CD4-positive, alpha-beta T cell (primary cell): Measurements from ENCODE around the gene CYP11A1. TPM values are rescaled to one million over a fixed set of nuclear protein-coding genes. Genes with fewer than 3 reads are reported as not detected.
A peak's percentile ranks its signal among the peaks of the same experiment; 100 is the strongest.

Experiments
- ATAC-seq: fragments of 200-7000 bp; cut with Tn5 transposase; one replicate; pipeline ENCODE4 v1.10.0; 2022; ENCODE audit warnings: mild to moderate bottlenecking; ENCODE audit not compliant: poor library complexity
- CTCF ChIA-PET: fragments of 350-600 bp; sonication (Branson Sonifier 250); formaldehyde crosslinking; loops from one replicate; lab custom pipeline; 2021; ENCODE audit warnings: antibody characterized with exemption, inconsistent platforms; lab: Charles Lee
- POLR2A ChIA-PET: fragments of 350-600 bp; sonication (Branson Sonifier 250); formaldehyde crosslinking; loops from one replicate; lab custom pipeline; 2021; ENCODE audit warnings: antibody characterized with exemption, inconsistent platforms; lab: Charles Lee
- DNase-seq, 14 experiments: peaks; one replicate each; pipeline ENCODE4 v3.0.0-alpha.2; 2013 to 2020; ENCODE audit warnings: mixed read lengths in 2 of 14
- H3K27ac ChIP-seq, 2 donors: one replicate each; pipeline versions ENCODE4 v1.5.1 to v1.7.0; 2013; ENCODE audit warnings: low read length in 2 of 2, low read depth in 1 of 2, mild to moderate bottlenecking in 1 of 2
- H3K27me3 ChIP-seq, 2 experiments: 1 replicate in 1 of 2; 2 replicates in 1 of 2; pipeline versions ENCODE4 v1.6.1 to v1.7.0; 2013; ENCODE audit warnings: low read length in 2 of 2, control low read depth in 1 of 2, mild to moderate bottlenecking in 1 of 2, moderate library complexity in 1 of 2; ENCODE audit not compliant: insufficient read depth in 2 of 2, control insufficient read depth in 1 of 2
- H3K36me3 ChIP-seq: one replicate; pipeline ENCODE4 v1.6.1; 2013; ENCODE audit warnings: low read length, control low read depth; ENCODE audit not compliant: insufficient read depth
- H3K4me1 ChIP-seq: one replicate; pipeline ENCODE4 v1.6.1; 2013; ENCODE audit warnings: low read length, control low read depth; ENCODE audit not compliant: insufficient read depth
- H3K4me3 ChIP-seq: one replicate; pipeline ENCODE4 v1.5.1; 2013; ENCODE audit warnings: mild to moderate bottlenecking, low read length, moderate library complexity
- H3K9me3 ChIP-seq, 2 experiments: 1 replicate in 1 of 2; 2 replicates in 1 of 2; pipeline versions ENCODE4 v1.6.1 to v1.7.0; 2013; ENCODE audit warnings: low read length in 2 of 2, mild to moderate bottlenecking in 2 of 2, control low read depth in 1 of 2, moderate library complexity in 1 of 2; ENCODE audit not compliant: control insufficient read depth in 1 of 2, insufficient read depth in 1 of 2
- H3K27ac Mint-ChIP-seq: one replicate; pipeline ENCODE4 v1.8.0; 2020; ENCODE audit warnings: mixed read lengths
- H3K27me3 Mint-ChIP-seq: one replicate; pipeline ENCODE4 v1.8.0; 2021; ENCODE audit warnings: mixed read lengths
- H3K36me3 Mint-ChIP-seq: one replicate; pipeline ENCODE4 v1.8.0; 2021; ENCODE audit warnings: low read depth, mixed read lengths
- H3K4me1 Mint-ChIP-seq: one replicate; pipeline ENCODE4 v1.8.0; 2021; ENCODE audit warnings: low read depth, mixed read lengths
- H3K4me3 Mint-ChIP-seq: one replicate; pipeline ENCODE4 v1.8.0; 2020; ENCODE audit warnings: mild to moderate bottlenecking, mixed read lengths
- H3K9me3 Mint-ChIP-seq: one replicate; pipeline ENCODE4 v1.8.0; 2020; ENCODE audit warnings: mixed read lengths
- intact Hi-C, 2 experiments: fragments of 100-400 bp; cut with DNase I in 1 of 2; cut with micrococcal nuclease in 1 of 2; formaldehyde crosslinking; loops; one replicate each; pipeline versions ENCODE4 v1.15.1 to v1.9.0; 2023 to 2025; cut with DNase I, micrococcal nuclease
- total RNA-seq, 174 experiments: library from RNA in 2 of 174; stranded (reverse) in 2 of 174; gene quantifications; one replicate each; pipeline ENCODE4 v1.2.3 and lab custom pipeline; 2021 to 2026
- TF ChIP-seq, protein P1 (sequence below): fragments of 200-600 bp; IDR thresholded peaks from one replicate; pipeline ENCODE4 v1.8.0; 2022; ENCODE audit warnings: antibody characterized with exemption, mild to moderate bottlenecking

CYP11A1 gene
- total RNA-seq, 2 experiments from 2014 or later = not detected

DNA sequence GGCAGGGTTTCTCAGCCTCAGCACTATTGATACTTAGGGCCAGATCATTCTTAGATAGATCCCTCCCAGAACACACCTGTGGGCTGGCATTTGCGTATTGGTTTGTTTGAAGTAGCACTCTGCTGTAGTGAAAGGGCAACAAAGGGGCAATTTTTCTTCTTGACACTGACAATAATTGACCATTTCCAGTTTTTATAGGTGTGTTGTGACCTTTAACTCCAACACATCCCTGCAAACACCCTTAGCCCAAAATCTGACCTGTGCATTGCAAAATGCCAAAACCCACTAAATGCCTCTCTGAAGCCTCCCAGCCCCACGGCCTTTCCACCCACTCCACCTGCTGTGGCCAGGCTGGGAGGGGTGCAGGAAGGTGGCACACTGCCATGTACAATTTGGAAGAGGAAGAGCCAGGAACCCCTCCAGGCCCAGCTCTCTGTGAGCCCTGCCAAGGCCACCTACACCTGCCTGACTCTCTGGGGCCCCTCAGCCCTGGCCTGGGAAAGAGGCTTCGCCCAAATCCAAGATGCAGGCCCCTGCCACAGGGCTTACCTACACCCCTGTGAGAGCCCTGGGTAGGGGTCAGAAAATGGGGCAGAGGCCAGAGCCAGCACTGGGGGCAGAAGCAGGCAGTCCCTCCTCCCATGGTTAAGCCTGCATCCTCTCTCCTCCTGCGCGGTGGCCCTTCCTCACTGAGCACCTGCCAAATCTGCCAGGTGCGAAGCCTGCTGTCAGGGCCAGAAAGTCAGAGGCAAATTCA lies 9.6 kb upstream of the CYP11A1 start:
- CTCF ChIA-PET = no interaction called here
- no peak for ATAC-seq
- TF ChIP-seq, protein P1, sequence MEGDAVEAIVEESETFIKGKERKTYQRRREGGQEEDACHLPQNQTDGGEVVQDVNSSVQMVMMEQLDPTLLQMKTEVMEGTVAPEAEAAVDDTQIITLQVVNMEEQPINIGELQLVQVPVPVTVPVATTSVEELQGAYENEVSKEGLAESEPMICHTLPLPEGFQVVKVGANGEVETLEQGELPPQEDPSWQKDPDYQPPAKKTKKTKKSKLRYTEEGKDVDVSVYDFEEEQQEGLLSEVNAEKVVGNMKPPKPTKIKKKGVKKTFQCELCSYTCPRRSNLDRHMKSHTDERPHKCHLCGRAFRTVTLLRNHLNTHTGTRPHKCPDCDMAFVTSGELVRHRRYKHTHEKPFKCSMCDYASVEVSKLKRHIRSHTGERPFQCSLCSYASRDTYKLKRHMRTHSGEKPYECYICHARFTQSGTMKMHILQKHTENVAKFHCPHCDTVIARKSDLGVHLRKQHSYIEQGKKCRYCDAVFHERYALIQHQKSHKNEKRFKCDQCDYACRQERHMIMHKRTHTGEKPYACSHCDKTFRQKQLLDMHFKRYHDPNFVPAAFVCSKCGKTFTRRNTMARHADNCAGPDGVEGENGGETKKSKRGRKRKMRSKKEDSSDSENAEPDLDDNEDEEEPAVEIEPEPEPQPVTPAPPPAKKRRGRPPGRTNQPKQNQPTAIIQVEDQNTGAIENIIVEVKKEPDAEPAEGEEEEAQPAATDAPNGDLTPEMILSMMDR = no peak
- Histone ChIP-seq H3K27ac (no peak overlapping the region), H3K9me3 (no peaks in the 10 kb centered on the region), H3K36me3 (no peaks in the 10 kb centered on the region), H3K27me3 (no peaks in the 10 kb centered on the region), H3K4me3 (no peak overlapping the region), H3K4me1 (peaks cover 28% of the 10 kb centered on the region)
- H3K4me3 Mint-ChIP-seq = no peak overlapping the region
- POLR2A ChIA-PET = no interaction called here
- peaks cover 12% of the 10 kb centered on the region for H3K4me1 Mint-ChIP-seq
- no peaks in the 10 kb centered on the region for H3K27me3 Mint-ChIP-seq
- peak in 1 of 14 experiments; percentile 22 for DNase-seq
- H3K27ac Mint-ChIP-seq = no peak overlapping the region
- intact Hi-C loops = loop anchor here in 1 of 2 experiments (10.0 kb wide), 1 partner anchor 578 kb away; the partner anchor contains the start of gene RPP25
- H3K36me3 Mint-ChIP-seq = no peaks in the 10 kb centered on the region
- H3K9me3 Mint-ChIP-seq = no peaks in the 10 kb centered on the region

DNA sequence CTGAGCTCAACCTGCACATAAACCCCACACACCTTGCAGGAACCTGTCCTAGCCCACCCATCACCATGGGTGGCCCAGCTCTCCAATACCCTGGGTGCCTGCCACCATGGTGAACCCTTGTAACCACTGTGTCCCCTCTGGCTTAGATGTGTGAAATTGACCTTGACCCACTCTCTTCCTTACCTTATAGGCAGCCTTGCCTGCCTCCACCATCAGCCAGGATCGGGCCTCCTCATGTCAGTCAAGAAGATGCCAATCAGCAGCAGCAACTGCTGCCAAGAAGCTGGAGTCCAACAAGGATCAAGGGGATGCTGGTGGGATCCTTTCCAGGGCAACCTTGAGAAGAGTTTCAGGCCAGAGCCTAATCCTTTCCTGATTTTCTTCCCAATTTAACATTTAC lies 8.8 kb upstream of the CYP11A1 start:
- Histone ChIP-seq H3K4me1 (peaks cover 28% of the 10 kb centered on the region), H3K27ac (no peak overlapping the region), H3K36me3 (no peaks in the 10 kb centered on the region), H3K9me3 (no peaks in the 10 kb centered on the region), H3K4me3 (no peak overlapping the region), H3K27me3 (peaks cover 0 to 2% of the 10 kb centered on the region in 2 experiments)
- Mint-ChIP-seq H3K36me3 (no peaks in the 10 kb centered on the region), H3K4me3 (no peak overlapping the region), H3K27ac (no peak overlapping the region), H3K4me1 (peaks cover 12% of the 10 kb centered on the region), H3K27me3 (peaks cover under 1% of the 10 kb centered on the region), H3K9me3 (no peaks in the 10 kb centered on the region)
- intact Hi-C loops = loop anchor here in 1 of 2 experiments (10.0 kb wide), 1 partner anchor 579 kb away; the partner anchor contains the start of gene RPP25
- POLR2A ChIA-PET = no interaction called here
- TF ChIP-seq, protein P1 = no peak
- CTCF ChIA-PET = interaction anchor here (0.7 to 1.5 kb wide), 2 partner anchors 20 to 245 kb away, joined by 3 read pairs; no protein-coding TSS in a partner anchor
- DNase-seq (peak in 1 of 14 experiments; percentile 19), ATAC-seq (no peak)

DNA sequence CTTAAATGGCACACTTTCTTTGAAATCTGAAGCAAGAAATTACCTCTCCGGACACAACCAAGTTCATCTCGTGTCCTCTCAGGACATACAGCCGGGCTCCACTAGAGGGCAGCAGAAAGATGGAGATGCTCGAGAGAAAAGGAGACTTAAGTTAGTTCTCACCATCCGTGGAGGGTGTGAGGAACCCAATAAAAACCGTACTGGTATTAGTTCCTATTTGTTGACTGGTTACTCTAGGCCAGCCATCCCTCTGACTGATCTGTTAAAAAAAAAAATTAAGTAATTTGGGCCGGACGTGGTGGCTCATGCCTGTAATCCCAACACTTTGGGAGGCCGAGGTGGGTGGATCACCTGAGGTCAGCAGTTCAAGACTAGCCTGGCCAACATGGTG lies 7.9 kb upstream of the CYP11A1 start:
- Histone ChIP-seq H3K36me3 (no peaks in the 10 kb centered on the region), H3K27me3 (peaks cover 0 to 2% of the 10 kb centered on the region in 2 experiments), H3K4me3 (no peak overlapping the region), H3K4me1 (peaks cover 28% of the 10 kb centered on the region), H3K9me3 (no peaks in the 10 kb centered on the region), H3K27ac (no peak overlapping the region)
- H3K27me3 Mint-ChIP-seq = peaks cover 8% of the 10 kb centered on the region
- intact Hi-C loops = loop anchor here in 1 of 2 experiments (2.0 to 10.0 kb wide), 2 partner anchors 256 to 580 kb away; partner anchors contain the start of gene RPP25
- CTCF ChIA-PET = interaction anchor here (0.7 to 1.7 kb wide), 5 partner anchors 10 to 246 kb away, joined by 3 to 9 read pairs (median 7); no protein-coding TSS in a partner anchor
- peak; percentile 12 for ATAC-seq
- peak overlapping the region; percentile 86 for H3K4me3 Mint-ChIP-seq
- POLR2A ChIA-PET = interaction anchor here (0.6 kb wide), 1 partner anchor 360 kb away, joined by 4 read pairs; no protein-coding TSS in a partner anchor
- H3K4me1 Mint-ChIP-seq = peaks cover 12% of the 10 kb centered on the region
- no peaks in the 10 kb centered on the region for H3K9me3 Mint-ChIP-seq
- no peaks in the 10 kb centered on the region for H3K36me3 Mint-ChIP-seq
- peak overlapping the region; percentile 8 for H3K27ac Mint-ChIP-seq
- DNase-seq = peak; percentile 72 to 87 (median 79)
- TF ChIP-seq, protein P1 = peak; percentile 91
